Stimulated activated CD8-positive, alpha-beta memory T cell treated with anti-CD3 and anti-CD28 coated beads, Interleukin-7, amount 100 ng/mL, for 4 hours (primary cell): Measurements from ENCODE around the gene FDXACB1.
"Not testable (repeated sequence)": the region's sequence is repeated elsewhere in the genome, so short reads cannot be mapped to it uniquely, and the experiment has no call there.

Experiments
- DNase-seq, 2 donors: peaks; one replicate each; pipeline ENCODE4 v3.0.0-alpha.2; 2020; ENCODE audit warnings: low read depth in 2 of 2

FDXACB1 gene

GRCh38 chr11:111910676-111911562, 32.0 kb upstream of the FDXACB1 start:
- DNase-seq = no peak

GRCh38 chr11:111909378-111909777, 30.4 kb upstream of the FDXACB1 start:
- DNase-seq = no peak

- DNase-seq = no peak
These were observed 29.8 kb upstream of the FDXACB1 start for GRCh38 chr11:111908639-111909305.

GRCh38 chr11:111906680-111907079, 27.7 kb upstream of the FDXACB1 start:
- no peak for DNase-seq

- no peak for DNase-seq
These were observed 26.4 kb upstream of the FDXACB1 start for GRCh38 chr11:111905411-111905810.

GRCh38 chr11:111886844-111887243, 7.9 kb upstream of the FDXACB1 start:
- DNase-seq = no peak

- no peak for DNase-seq
These were observed 7.1 kb upstream of the FDXACB1 start for GRCh38 chr11:111886032-111886431.

- not testable (repeated sequence) for DNase-seq
These were observed 6.1 kb upstream of the FDXACB1 start for GRCh38 chr11:111885053-111885452.

GRCh38 chr11:111882202-111882601, 3.2 kb upstream of the FDXACB1 start:
- no peak for DNase-seq

GRCh38 chr11:111879637-111879960, 634 bp upstream of the FDXACB1 start:
- no peak for DNase-seq

- DNase-seq = no peak
These were observed 548 bp downstream of the FDXACB1 start for GRCh38 chr11:111878385-111878848.

GRCh38 chr11:111871693-111872161, 7.2 kb downstream of the FDXACB1 start:
- no peak for DNase-seq

GRCh38 chr11:111870886-111871692, 7.9 kb downstream of the FDXACB1 start, which contains the start of gene ALG9:
Gene ALG9 (minus strand): TSS chr11:111871581. CDS start chr11:111871482, 99 bp downstream.
- peak; percentile 80 to 81 for DNase-seq

- DNase-seq = no peak
These were observed 8.5 kb downstream of the FDXACB1 start for GRCh38 chr11:111870522-111870885.

GRCh38 chr11:111870113-111870512, 8.9 kb downstream of the FDXACB1 start:
- DNase-seq = no peak

GRCh38 chr11:111860257-111860656, 18.7 kb downstream of the FDXACB1 start:
- no peak for DNase-seq

GRCh38 chr11:111855506-111855905, 23.5 kb downstream of the FDXACB1 start:
- DNase-seq = no peak

GRCh38 chr11:111852103-111852502, 26.9 kb downstream of the FDXACB1 start:
- DNase-seq = no peak

- DNase-seq = no peak
These were observed 27.3 kb downstream of the FDXACB1 start for GRCh38 chr11:111851636-111852035.

GRCh38 chr11:111851067-111851466, 27.9 kb downstream of the FDXACB1 start:
- DNase-seq = no peak

GRCh38 chr11:111849631-111850030, 29.3 kb downstream of the FDXACB1 start:
- DNase-seq = no peak

GRCh38 chr11:111846636-111847035, 32.3 kb downstream of the FDXACB1 start:
- DNase-seq = no peak
